Aorta (tissue), 5 donors: Measurements from ENCODE around the gene AIM2. TPM values are rescaled to one million over a fixed set of nuclear protein-coding genes. Genes with fewer than 3 reads are reported as not detected.
"Not testable (repeated sequence)": the region's sequence is repeated elsewhere in the genome, so short reads cannot be mapped to it uniquely, and the experiment has no call there.

ENCODE experiments used
- ATAC-seq: fragments of 200-7000 bp; cut with Tn5 transposase; one replicate; pipeline ENCODE4 v1.9.1; 2022; ENCODE audit warnings: moderate library complexity; ENCODE audit not compliant: low FRiP score
- DNase-seq, 2 donors: peaks; one replicate each; pipeline ENCODE4 v3.0.0-alpha.2; 2020
- H3K27ac ChIP-seq, 2 donors: one replicate each; pipeline ENCODE4 v1.5.1; 2013; ENCODE audit warnings: low read length in 2 of 2, mild to moderate bottlenecking in 2 of 2, moderate library complexity in 2 of 2, control low read depth in 1 of 2, inconsistent platforms in 1 of 2, low read depth in 1 of 2
- H3K27me3 ChIP-seq, 2 donors: one replicate each; pipeline ENCODE4 v1.6.1; 2013; ENCODE audit warnings: control low read depth in 1 of 2, low read length in 1 of 2, mild to moderate bottlenecking in 1 of 2, moderate library complexity in 1 of 2; ENCODE audit not compliant: insufficient read depth in 2 of 2, control insufficient read depth in 1 of 2
- H3K36me3 ChIP-seq, 2 donors: one replicate each; pipeline ENCODE4 v1.6.1; 2013; ENCODE audit warnings: control low read depth in 1 of 2, low read length in 1 of 2, mild to moderate bottlenecking in 1 of 2; ENCODE audit not compliant: insufficient read depth in 2 of 2, control insufficient read depth in 1 of 2
- H3K4me1 ChIP-seq, 2 donors: one replicate each; pipeline ENCODE4 v1.6.1; 2013; ENCODE audit warnings: low read length in 2 of 2, control low read depth in 1 of 2, mild to moderate bottlenecking in 1 of 2, moderate library complexity in 1 of 2; ENCODE audit not compliant: insufficient read depth in 2 of 2, control insufficient read depth in 1 of 2
- H3K4me3 ChIP-seq, 2 donors: one replicate each; pipeline ENCODE4 v1.5.1; 2013; ENCODE audit warnings: low read length in 2 of 2, control low read depth in 1 of 2, mild to moderate bottlenecking in 1 of 2
- H3K9me3 ChIP-seq: one replicate; pipeline ENCODE4 v1.6.1; 2013; ENCODE audit warnings: mild to moderate bottlenecking, low read length; ENCODE audit not compliant: control insufficient read depth
- WGBS, 2 donors: extraction: QIAGEN DNeasy Blood & Tissue Kit; methylation state at CpG; one replicate each; pipeline ENCODE4 v1.1.7; 2013; 5-methylcytosine and 5-hydroxymethylcytosine counted together
- intact Hi-C, 2 donors: fragments of 100-400 bp; cut with DNase I; formaldehyde crosslinking; loops; one replicate each; pipeline versions ENCODE4 v1.14.2 to v1.15.0; 2022
- polyA plus RNA-seq, 2 donors: library from polyadenylated mRNA; stranded (reverse); fragments of 200-250 nt; gene quantifications; one replicate each; pipeline ENCODE4 v1.2.3, GENCODE V29; 2013
- total RNA-seq, 2 donors: library from RNA; stranded (reverse); fragmentation: NEBNext Ultra II Directional; extraction: Animal tissue kit (Norgen Biotek cat#: 25700); gene quantifications; one replicate each; pipeline ENCODE4 v1.2.1, GENCODE V29; 2021
- donor health status: healthy with polysubstance abuse.
- donor health status: Bipolar disorder and iron deficiency.
- donor health status: DM: no; HTN: no; CAD: no.
- donor health status: DM: no; HTN: no; CAD: no.
- donor health status: DM: yes; HTN: yes; CAD: no.

AIM2 gene
- total and polyA plus RNA-seq, 4 donors = 0.38 to 2.6 (median 0.97) TPM; not detected in 1

DNA sequence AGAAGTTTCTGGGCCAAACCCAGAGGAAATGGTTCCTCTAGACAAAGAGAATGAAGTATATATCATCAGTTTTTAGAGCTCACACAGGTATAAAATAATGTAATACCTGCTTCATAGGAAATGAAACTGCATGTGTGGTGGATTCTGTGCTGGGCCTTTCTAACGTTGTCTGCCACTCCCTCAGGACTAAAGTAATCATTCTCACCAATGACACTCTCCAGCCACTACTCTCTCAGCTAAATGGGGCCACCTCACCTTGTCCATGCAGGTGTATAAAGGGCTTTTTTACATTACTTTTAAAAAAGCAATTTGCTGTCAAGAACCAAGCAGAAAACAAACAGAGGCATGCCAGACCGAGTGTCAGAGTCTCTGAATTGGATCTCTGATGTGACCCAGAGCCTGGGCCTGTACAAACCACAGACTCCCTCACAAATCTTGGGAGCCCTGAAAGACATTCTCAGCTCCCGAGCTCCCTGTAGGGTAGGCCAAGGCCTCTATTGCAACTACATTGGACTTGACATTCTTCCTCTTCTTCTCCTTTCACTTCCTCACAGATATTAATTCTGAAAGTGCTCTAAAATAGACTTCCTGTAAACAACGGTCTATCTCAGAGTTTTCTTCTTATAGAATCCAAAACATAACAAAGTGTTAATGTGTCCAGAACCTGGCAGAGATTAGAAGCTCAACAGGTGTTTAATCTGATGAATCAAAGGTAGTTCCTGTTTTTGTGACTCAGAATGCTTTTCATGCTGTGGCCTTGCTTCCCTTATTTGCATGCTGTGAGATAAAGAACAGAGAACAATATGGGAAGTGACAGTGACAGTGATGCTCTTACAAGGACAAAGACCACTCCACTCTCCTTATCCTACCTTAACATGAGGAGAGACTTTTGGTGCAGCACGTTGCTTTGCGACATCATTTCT lies 8.6 kb downstream of the AIM2 start:
- DNase-seq (no peak), ATAC-seq (no peak)
- Histone ChIP-seq H3K9me3 (no peaks in the 10 kb centered on the region), H3K4me3 (no peak overlapping the region), H3K4me1 (no peaks in the 10 kb centered on the region), H3K36me3 (no peaks in the 10 kb centered on the region), H3K27ac (no peak overlapping the region), H3K27me3 (no peaks in the 10 kb centered on the region)
- intact Hi-C loops = no loop called here
- WGBS, 2 donors = 64 to 65% methylated on average over 6 of the region's 6 CpGs

DNA sequence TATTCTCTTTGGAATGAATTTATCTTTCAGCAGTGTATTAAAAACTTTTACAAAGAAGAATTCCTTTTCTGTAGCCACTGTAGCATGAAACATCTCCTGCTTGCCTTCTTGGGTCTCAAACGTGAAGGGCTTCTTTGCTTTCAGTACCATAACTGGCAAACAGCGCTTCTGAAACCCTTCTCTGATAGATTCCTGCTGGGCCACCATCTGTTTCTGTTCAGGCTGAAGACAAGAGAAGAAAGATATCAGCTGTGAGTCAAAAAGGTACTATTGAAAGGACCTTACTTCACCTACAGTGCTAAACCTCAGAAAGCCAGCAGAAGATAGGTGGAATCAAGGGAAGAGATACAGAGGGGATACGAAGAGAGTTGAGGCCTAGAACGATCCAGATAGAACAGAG lies 10.5 kb downstream of the AIM2 start:
- Histone ChIP-seq H3K4me3 (no peak overlapping the region), H3K27ac (no peak overlapping the region), H3K36me3 (no peaks in the 10 kb centered on the region), H3K27me3 (no peaks in the 10 kb centered on the region), H3K4me1 (no peaks in the 10 kb centered on the region), H3K9me3 (no peaks in the 10 kb centered on the region)
- no peak for DNase-seq
- intact Hi-C loops = no loop called here
- no peak for ATAC-seq
- WGBS, 2 donors = 70 to 81% methylated on average over 4 of the region's 4 CpGs

DNA sequence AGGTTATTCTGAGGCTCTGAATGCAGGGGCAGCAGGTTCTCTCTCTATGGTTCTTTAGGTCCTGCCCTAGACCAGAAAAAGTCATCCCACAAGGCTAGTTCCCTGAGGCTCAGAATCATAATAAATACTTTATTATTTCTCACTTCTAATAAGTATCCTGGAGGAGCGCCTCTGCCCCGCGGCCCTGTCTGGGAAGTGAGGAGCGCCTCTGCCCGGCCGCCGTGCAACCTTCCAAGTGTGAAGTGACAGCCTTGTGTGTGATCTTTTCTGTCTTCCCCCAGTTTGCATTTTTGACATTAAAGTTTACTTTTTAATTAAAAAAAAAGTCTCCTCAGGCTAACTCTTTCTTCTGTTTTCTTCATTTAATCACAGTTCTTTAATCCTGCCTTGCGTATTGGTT lies 11.5 kb downstream of the AIM2 start:
- no peak for DNase-seq
- intact Hi-C loops = no loop called here
- Histone ChIP-seq H3K36me3 (no peaks in the 10 kb centered on the region), H3K4me3 (no peak overlapping the region), H3K27me3 (no peaks in the 10 kb centered on the region), H3K9me3 (no peaks in the 10 kb centered on the region), H3K4me1 (no peaks in the 10 kb centered on the region), H3K27ac (no peak overlapping the region)
- WGBS, 2 donors = 95 to 96% methylated on average over 8 of the region's 8 CpGs
- ATAC-seq = no peak

DNA sequence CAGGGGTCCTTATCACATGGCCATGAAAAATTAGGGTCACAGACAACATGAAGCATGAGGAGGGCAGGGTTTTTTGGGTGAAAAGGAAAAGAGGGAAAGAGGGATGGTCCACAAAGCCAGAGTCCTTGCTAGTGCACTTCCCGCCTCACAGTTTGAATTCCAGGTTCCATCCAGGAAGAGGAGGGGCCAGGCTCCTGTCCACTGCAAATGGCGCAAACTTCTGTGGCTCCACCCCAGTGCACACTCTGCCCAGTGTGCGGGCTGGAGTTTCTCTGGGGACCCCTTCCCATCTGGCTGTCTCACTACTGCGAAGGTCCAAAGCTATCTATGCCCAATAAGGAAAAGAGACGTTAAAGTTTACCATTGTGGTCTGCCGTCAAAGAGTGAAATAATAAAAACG lies 17.8 kb downstream of the AIM2 start:
- WGBS, 2 donors = 84 to 85% methylated on average over 7 of the region's 7 CpGs
- intact Hi-C loops = no loop called here
- no peak for DNase-seq
- ATAC-seq = no peak
- Histone ChIP-seq H3K27me3 (no peaks in the 10 kb centered on the region), H3K36me3 (peaks cover 0 to 4% of the 10 kb centered on the region in 2 donors), H3K9me3 (no peaks in the 10 kb centered on the region), H3K4me3 (no peak overlapping the region), H3K27ac (no peak overlapping the region), H3K4me1 (no peaks in the 10 kb centered on the region)

DNA sequence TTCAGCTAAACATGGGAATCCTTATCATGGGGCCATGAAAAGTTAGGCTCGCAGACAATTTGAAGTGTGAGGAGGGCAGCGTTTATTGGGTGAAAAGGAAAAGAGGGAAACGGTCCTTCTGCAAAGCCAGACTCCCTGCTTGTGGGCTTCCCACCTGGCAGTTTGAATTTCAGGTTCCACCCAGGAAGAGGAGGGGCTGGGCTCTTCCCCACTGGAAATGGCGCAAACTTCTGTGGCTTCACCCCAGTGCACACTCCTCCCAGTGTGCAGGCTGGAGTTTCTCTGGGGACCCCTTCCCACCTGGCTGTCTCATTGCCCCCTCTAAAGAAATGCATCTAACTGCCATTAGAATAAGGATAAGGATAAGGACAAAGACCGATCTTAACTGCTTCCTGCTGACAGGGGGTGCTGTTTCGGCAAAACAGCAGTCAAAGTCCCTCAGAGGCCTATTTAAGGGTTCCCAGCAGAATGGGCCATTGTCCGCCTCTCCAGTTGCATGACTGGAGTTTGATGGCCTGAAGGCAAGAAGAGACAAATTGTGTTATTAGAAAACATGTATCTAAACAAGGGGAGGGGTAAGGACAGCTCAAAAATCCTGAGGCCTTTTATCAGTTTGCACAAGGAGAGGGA lies 20.4 kb downstream of the AIM2 start:
- ATAC-seq = no peak
- H3K36me3 ChIP-seq = peaks cover 0 to 4% of the 10 kb centered on the region in 2 donors
- intact Hi-C loops = no loop called here

DNA sequence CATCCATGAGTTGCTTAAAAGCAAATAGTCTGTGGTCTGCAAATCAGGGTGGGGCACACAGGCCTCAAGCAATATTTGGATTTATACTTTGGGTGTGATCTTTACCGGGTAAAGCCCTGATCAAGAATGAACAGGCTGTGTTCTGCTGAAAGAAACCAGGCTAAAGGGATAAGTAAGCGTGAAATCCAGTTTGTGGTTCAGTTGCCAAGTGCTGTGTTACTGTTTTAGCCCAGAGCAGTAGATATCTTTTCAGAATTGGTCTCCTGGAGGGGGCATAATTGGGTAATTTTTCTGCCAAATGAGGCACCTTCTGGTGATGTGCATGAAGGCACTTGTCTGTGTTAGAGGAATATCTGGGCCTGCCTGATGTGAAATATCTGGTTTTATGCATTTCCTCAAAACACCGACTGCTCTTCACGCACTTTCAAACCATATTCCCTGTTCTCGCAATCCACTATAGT lies 21.4 kb downstream of the AIM2 start:
- no peak for DNase-seq
- Histone ChIP-seq H3K27me3 (no peaks in the 10 kb centered on the region), H3K36me3 (peaks cover 0 to 7% of the 10 kb centered on the region in 2 donors), H3K27ac (no peak overlapping the region), H3K4me1 (no peaks in the 10 kb centered on the region), H3K9me3 (no peaks in the 10 kb centered on the region), H3K4me3 (no peak overlapping the region)
- intact Hi-C loops = no loop called here
- 84 to 91% methylated on average over 5 of the region's 5 CpGs for WGBS, 2 donors
- ATAC-seq = no peak

More for the DNA sequence above, 20.4 kb downstream of the AIM2 start:
- H3K9me3 ChIP-seq = no peaks in the 10 kb centered on the region
- DNase-seq = no peak
- H3K4me3 ChIP-seq = no peak overlapping the region
- H3K27ac ChIP-seq = no peak overlapping the region
- 88 to 91% methylated on average over 7 of the region's 7 CpGs for WGBS, 2 donors
- no peaks in the 10 kb centered on the region for H3K27me3 ChIP-seq
- no peaks in the 10 kb centered on the region for H3K4me1 ChIP-seq

DNA sequence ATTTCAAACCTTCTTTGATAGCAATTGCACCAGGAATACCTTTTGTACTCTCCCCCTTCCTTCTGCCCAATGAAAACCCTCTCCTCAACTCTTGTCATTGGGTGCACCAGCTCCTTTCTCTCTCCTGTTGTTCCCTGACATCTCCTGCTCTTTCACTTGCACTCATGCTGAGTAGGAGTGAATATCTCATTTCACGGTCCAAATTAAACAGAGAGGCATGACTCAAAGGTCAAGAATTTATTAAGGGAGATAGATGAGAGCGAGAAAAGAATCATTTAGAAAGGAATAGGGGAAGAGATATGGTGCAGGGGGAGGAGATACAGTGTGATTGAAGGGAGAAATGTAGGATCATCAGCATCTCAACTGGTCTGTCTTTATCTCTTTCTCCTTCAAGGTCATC lies 22.1 kb downstream of the AIM2 start:
- intact Hi-C loops = no loop called here
- no peak overlapping the region for H3K4me3 ChIP-seq
- DNase-seq = no peak
- H3K36me3 ChIP-seq = peaks cover 0 to 7% of the 10 kb centered on the region in 2 donors
- ATAC-seq = no peak
- H3K4me1 ChIP-seq = no peaks in the 10 kb centered on the region
- no peaks in the 10 kb centered on the region for H3K9me3 ChIP-seq
- WGBS, 2 donors = 16 to 32% methylated on average over 2 of the region's 2 CpGs
- H3K27ac ChIP-seq = no peak overlapping the region
- H3K27me3 ChIP-seq = no peaks in the 10 kb centered on the region

DNA sequence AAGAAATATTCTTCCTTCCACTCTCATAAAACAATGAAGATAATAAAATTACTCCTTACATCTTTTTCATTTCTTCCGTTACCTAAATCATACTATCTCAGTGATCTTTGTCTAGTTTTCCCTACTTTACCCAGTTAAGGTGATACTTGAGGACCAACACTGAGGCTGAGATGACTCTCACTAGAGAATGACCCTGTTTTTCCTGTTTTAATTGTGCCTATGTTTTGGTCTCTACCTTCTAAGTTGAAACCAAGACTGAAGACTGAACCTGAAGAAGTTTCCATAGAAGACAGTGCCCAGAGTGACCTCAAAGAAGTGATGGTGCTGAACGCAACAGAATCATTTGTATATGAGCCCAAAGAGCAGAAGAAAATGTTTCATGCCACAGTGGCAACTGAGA lies 25.1 kb downstream of the AIM2 start:
- no peak overlapping the region for H3K27ac ChIP-seq
- H3K4me3 ChIP-seq = no peak overlapping the region
- DNase-seq = no peak
- H3K27me3 ChIP-seq = no peaks in the 10 kb centered on the region
- no peaks in the 10 kb centered on the region for H3K4me1 ChIP-seq
- ATAC-seq = no peak
- WGBS, 2 donors = 95 to 97% methylated on average over 2 of the region's 2 CpGs
- no peaks in the 10 kb centered on the region for H3K9me3 ChIP-seq
- H3K36me3 ChIP-seq = peaks cover 0 to 7% of the 10 kb centered on the region in 2 donors
- intact Hi-C loops = no loop called here

DNA sequence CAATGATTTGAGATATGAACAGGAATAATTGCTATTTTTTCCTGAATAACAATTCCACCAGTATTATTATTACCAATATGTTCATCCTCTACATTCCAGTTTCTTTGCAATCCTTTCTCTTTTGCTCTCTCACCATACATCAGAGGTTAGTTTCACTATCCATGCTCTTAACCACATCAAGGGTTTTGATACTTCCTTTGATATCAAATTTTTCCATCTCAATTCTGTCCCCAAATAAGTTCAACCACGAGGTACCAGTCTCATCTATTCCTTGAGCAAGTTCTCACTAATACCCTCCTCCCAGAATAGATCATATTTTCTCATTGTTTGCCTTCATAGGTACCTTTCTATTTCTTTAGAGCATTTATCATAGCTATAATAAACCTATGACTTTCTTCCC lies 30.1 kb downstream of the AIM2 start:
- ATAC-seq, H3K9me3 ChIP-seq, H3K27me3 ChIP-seq, H3K27ac ChIP-seq, intact Hi-C loops, H3K4me1 ChIP-seq, DNase-seq, H3K36me3 ChIP-seq, H3K4me3 ChIP-seq: not testable (repeated sequence)
- WGBS, 2 donors = 54 to 68% methylated on average over 1 of the region's 1 CpG
